Activated naive CD8-positive, alpha-beta T cell treated with anti-CD3 and anti-CD28 coated beads, Interleukin-2, amount 10 ng/mL, durations not matched to agents 7 days and 5 days (primary cell): ENCODE results near the gene TMUB2. TPM values are rescaled to one million over a fixed set of nuclear protein-coding genes. Genes with fewer than 3 reads are reported as not detected.
"Not testable (repeated sequence)": the region's sequence is repeated elsewhere in the genome, so short reads cannot be mapped to it uniquely, and the experiment has no call there.

Source experiments
- ATAC-seq: fragments of 150-1000 bp; cut with Tn5 transposase; one replicate; pipeline ENCODE4 v1.10.0; 2021; ENCODE audit warnings: low read depth, moderate library complexity
- POLR2A ChIA-PET: fragments of 350-600 bp; sonication (Branson Sonifier 250); formaldehyde crosslinking; loops from one replicate; lab custom pipeline; 2021; ENCODE audit warnings: antibody characterized with exemption; lab: Charles Lee
- DNase-seq: peaks from one replicate; pipeline ENCODE4 v3.0.0; 2021
- H3K27ac Mint-ChIP-seq: one replicate; pipeline ENCODE4 v1.8.0; 2022; ENCODE audit warnings: mild to moderate bottlenecking, mixed read lengths
- H3K27me3 Mint-ChIP-seq: one replicate; pipeline ENCODE4 v1.8.0; 2022; ENCODE audit warnings: mild to moderate bottlenecking, moderate library complexity, mixed read lengths
- H3K36me3 Mint-ChIP-seq: one replicate; pipeline ENCODE4 v1.8.0; 2021; ENCODE audit warnings: mild to moderate bottlenecking, mixed read lengths
- H3K4me1 Mint-ChIP-seq: one replicate; pipeline ENCODE4 v1.8.0; 2021; ENCODE audit warnings: mixed read lengths
- H3K4me3 Mint-ChIP-seq: one replicate; pipeline ENCODE4 v1.8.0; 2022; ENCODE audit warnings: mild to moderate bottlenecking, moderate library complexity, mixed read lengths
- H3K9me3 Mint-ChIP-seq: one replicate; pipeline ENCODE4 v1.8.0; 2021; ENCODE audit warnings: mixed read lengths
- total RNA-seq, 2 experiments: library from RNA; stranded (reverse); gene quantifications; one replicate each; pipeline ENCODE4 v1.2.3, GENCODE V29; 2021

Gene TMUB2
- total RNA-seq, result 10 to 100 TPM; 38.3 to 42.5 TPM

GRCh38 chr17:44186307-44187130 lies at the start of gene TMUB2:
Gene TMUB2 (plus strand): TSS chr17:44186972. CDS start chr17:44187709, 737 bp downstream.
- H3K27me3 Mint-ChIP-seq, result no peaks in the 10 kb centered on the region
- no peaks in the 10 kb centered on the region for H3K9me3 Mint-ChIP-seq
- DNase-seq (peak; percentile 99), ATAC-seq (peak; percentile 86)
- H3K4me3 Mint-ChIP-seq, result peak within 1 kb of the TSS; percentile 99
- peaks cover 20% of the 10 kb centered on the region for H3K36me3 Mint-ChIP-seq
- peaks cover 31% of the 10 kb centered on the region for H3K4me1 Mint-ChIP-seq
- POLR2A ChIA-PET, result interaction anchor here (0.6 to 4.2 kb wide), 21 partner anchors 8 to 317 kb away, joined by 3 to 56 read pairs (median 4); partner anchors contain the start of genes ASB16, ATXN7L3, GPATCH8 and GRN
- peak within 1 kb of the TSS; percentile 99 for H3K27ac Mint-ChIP-seq

GRCh38 chr17:44137891-44138709 lies 48.7 kb upstream of the TMUB2 start:
- Mint-ChIP-seq H3K9me3 (no peaks in the 10 kb centered on the region), H3K27me3 (no peaks in the 10 kb centered on the region), H3K4me3 (peak overlapping the region; percentile 15), H3K36me3 (no peaks in the 10 kb centered on the region), H3K27ac (no peak overlapping the region), H3K4me1 (peaks cover 17% of the 10 kb centered on the region)
- POLR2A ChIA-PET, result no interaction called here
- DNase-seq (peak; percentile 47), ATAC-seq (peak; percentile 23)

DNA sequence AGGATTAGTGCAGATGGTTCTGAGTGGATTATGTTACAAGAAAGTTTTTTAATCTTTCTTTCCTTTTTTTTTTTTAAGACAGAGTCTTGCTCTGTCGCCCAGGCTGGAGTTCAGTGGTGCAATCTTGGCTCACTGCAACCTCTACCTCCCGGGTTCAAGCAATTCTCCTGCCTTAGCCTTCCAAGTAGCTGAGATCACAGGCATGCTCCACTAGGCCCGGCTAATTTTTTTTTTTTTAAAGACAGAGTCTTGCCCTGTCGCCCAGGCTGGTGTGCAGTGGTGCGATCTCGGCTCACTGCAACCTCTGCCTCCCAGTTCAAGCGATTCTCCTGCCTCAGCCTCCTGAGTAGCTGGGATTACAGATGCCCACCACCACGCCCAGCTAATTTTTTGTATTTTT lies 42.9 kb upstream of the TMUB2 start:
- POLR2A ChIA-PET, result interaction anchor here (0.6 kb wide), 1 partner anchor 77 kb away, joined by 3 read pairs; no protein-coding TSS in a partner anchor
- DNase-seq, ATAC-seq, H3K36me3 Mint-ChIP-seq, H3K4me3 Mint-ChIP-seq, H3K27ac Mint-ChIP-seq, H3K27me3 Mint-ChIP-seq, H3K9me3 Mint-ChIP-seq: not testable (repeated sequence)
- H3K4me1 Mint-ChIP-seq, result peaks cover 14% of the 10 kb centered on the region

DNA sequence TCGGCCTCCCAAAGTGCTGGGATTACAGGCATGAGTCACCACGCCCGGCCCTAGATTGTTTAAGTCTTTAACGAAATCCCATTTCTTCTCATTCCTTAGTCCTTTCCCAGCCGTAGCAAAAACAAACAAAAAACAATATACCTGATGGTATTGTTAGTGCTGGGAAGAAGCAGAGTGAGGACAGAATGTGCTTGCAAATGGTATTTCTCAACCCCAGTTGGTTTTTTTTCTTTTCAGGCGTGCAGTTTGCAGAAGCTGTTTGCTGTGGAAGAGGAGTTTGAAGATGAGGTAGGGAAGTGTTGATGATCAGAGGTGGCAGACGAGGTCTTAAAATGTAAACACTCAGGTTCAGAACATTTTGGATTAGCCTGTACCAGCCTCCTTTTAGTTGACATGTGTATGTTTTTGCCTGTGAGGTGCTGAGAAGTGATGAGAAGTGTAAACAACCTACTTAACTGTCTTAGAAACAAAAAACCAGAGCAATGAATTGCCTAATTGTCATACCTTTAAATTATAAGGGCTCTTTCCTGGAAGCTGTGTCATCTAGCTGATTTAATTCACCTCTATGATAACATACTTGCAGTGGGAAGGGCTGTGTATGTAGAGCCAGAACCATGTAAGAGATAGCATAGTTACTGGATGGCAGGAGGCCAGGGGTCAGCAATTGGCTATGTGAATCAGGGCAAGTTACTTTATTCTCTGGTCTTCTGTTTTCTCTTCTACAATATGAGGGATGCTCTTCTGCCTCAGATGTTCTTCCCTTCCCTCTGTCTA lies 41.6 kb upstream of the TMUB2 start:
- Mint-ChIP-seq H3K9me3 (no peaks in the 10 kb centered on the region), H3K27me3 (no peaks in the 10 kb centered on the region), H3K4me3 (no peak overlapping the region), H3K36me3 (peaks cover 14% of the 10 kb centered on the region), H3K27ac (no peak overlapping the region), H3K4me1 (peaks cover 22% of the 10 kb centered on the region)
- POLR2A ChIA-PET, result no interaction called here
- ATAC-seq (no peak), DNase-seq (no peak)

DNA sequence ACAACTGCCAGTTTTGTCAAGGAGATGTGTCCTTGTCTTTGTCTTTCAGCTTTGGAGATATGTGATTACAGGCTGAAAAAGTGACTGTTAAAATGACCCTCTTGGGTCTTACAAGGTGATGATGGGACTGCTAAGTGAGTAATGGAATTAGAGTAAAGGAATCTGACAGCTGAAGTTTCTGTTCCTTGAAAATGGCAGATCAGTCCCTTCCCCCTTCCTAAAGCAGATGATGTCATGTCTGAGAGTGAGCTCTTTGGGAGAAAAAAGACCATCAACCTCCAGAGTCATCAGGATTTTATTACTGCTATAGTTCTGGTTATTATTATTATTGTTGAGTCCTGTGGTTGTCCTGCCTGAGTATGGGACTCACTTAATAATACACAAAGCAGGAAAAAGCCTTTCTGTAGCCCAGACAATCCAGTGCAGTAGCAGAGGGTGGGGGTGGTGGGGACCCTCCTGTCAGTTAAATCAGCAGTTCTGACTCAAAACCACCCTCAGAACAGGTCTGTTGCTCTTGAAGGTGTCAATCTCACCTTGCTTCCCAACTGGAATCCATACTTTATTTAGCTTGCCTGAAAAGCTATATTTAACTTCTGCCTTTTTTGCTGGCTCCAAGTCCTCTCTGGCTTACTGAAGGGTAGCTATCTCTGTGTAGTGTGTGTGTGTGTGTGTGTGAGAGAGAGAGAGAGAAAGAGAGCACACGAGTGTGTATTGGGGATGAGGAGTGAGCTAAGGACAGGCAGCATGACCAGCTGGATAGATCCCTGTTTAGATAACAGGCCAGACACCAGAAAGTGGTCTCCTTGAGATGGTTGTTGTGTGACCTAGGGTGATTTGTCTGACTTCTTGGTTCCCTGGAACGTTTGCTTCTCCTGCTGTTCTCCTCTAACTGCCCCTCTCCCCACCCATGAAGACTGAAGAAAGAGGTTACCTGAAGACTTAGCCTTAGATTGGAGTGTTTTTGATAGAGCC lies 40.1 kb upstream of the TMUB2 start:
- ATAC-seq (no peak), DNase-seq (no peak)
- Mint-ChIP-seq H3K9me3 (no peaks in the 10 kb centered on the region), H3K27me3 (no peaks in the 10 kb centered on the region), H3K36me3 (peaks cover 16% of the 10 kb centered on the region), H3K4me3 (no peak overlapping the region), H3K27ac (no peak overlapping the region), H3K4me1 (peaks cover 23% of the 10 kb centered on the region)
- POLR2A ChIA-PET, result interaction anchor here (0.6 to 1.1 kb wide), 4 partner anchors 20 to 900 kb away, joined by 3 to 8 read pairs (median 4); no protein-coding TSS in a partner anchor

GRCh38 chr17:44147812-44148211 lies 39.0 kb upstream of the TMUB2 start:
- Mint-ChIP-seq H3K9me3 (no peaks in the 10 kb centered on the region), H3K36me3 (peaks cover 18% of the 10 kb centered on the region), H3K27ac (no peak overlapping the region), H3K4me3 (no peak overlapping the region), H3K4me1 (peaks cover 21% of the 10 kb centered on the region), H3K27me3 (no peaks in the 10 kb centered on the region)
- ATAC-seq (no peak), DNase-seq (no peak)
- POLR2A ChIA-PET, result interaction anchor here (1.1 kb wide), 1 partner anchor 38 kb away, joined by 3 read pairs; no protein-coding TSS in a partner anchor

DNA sequence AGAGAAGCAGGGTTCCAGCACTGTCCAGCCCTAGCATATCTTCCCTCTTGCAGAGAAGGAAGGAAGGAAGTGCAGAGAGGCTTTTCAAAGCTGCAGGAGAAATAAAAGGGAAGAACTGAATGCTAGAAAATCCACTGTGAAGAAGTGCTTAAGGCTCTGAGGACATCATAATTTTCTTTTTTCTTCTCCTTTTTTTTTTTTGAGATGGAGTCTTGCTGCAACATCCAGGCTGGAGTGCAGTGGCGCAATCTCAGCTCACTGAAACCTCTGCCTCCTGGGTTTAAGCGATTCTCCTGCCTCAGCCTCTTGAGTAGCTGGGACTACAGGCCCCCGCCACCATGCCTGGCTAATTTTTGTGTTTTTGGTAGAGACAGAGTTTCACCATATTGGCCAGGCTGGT lies 37.7 kb upstream of the TMUB2 start:
- POLR2A ChIA-PET, result interaction anchor here (0.6 to 1.3 kb wide), 3 partner anchors 26 to 141 kb away, joined by 3 to 6 read pairs (median 3); partner anchors contain the start of gene HDAC5
- not testable (repeated sequence) for H3K27ac Mint-ChIP-seq, ATAC-seq, H3K27me3 Mint-ChIP-seq, H3K4me3 Mint-ChIP-seq, H3K9me3 Mint-ChIP-seq, DNase-seq
- Mint-ChIP-seq H3K36me3 (peaks cover 22% of the 10 kb centered on the region), H3K4me1 (peaks cover 21% of the 10 kb centered on the region)

GRCh38 chr17:44149750-44150329 lies 36.9 kb upstream of the TMUB2 start:
- H3K27ac Mint-ChIP-seq, result no peak overlapping the region
- no peaks in the 10 kb centered on the region for H3K27me3 Mint-ChIP-seq
- POLR2A ChIA-PET, result interaction anchor here (1.3 kb wide), 1 partner anchor 26 kb away, joined by 3 read pairs; the partner anchor contains the start of gene HDAC5

DNA sequence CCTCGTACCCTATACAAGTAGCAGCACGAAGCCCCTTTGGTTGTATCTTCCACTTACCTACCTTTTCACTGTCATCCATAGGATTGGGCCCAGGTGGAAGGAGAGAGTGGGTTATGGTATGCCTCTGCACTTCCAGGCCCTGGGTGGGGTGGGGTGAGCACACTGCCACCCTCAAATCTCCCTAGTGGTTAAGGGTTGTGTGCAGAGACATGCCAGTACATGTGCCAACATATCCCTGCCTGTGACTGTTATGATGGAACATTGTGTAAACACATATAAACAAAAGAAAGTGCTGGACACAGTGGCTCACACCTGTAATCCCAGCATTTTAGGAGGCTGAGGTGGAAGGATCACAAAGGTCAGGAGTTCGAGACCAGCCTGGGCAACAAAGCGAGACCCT lies 33.9 kb upstream of the TMUB2 start:
- Mint-ChIP-seq H3K27me3 (no peaks in the 10 kb centered on the region), H3K27ac (no peak overlapping the region), H3K9me3 (no peaks in the 10 kb centered on the region), H3K4me3 (peak overlapping the region; percentile 2), H3K4me1 (peaks cover 14% of the 10 kb centered on the region), H3K36me3 (peaks cover 17% of the 10 kb centered on the region)
- DNase-seq (no peak), ATAC-seq (no peak)
- POLR2A ChIA-PET, result no interaction called here

More at GRCh38 chr17:44149750-44150329, 36.9 kb upstream of the TMUB2 start:
- no peak overlapping the region for H3K4me3 Mint-ChIP-seq
- H3K36me3 Mint-ChIP-seq, result peaks cover 22% of the 10 kb centered on the region
- DNase-seq (no peak), ATAC-seq (no peak)
- H3K4me1 Mint-ChIP-seq, result peaks cover 21% of the 10 kb centered on the region
- H3K9me3 Mint-ChIP-seq, result no peaks in the 10 kb centered on the region

DNA sequence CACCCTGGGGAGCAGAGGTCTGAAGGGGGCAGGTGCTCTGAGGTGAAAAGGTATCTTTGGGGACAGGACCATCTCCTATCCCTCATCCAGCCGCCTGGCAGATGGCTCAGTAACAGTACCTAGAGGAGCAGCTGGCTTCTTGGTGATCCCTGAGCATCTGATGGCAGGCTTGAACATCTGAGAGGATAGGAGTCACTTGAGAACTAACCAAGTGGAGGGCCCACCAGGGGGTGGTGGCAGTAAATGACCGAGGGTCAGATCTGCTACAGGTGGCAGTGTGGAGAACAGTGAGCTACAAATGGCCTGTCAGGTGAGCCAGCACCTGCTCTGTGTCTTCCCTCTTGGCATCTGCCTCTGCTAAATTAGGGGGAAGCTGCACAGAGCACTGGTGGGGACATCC lies 31.3 kb upstream of the TMUB2 start:
- Mint-ChIP-seq H3K9me3 (no peaks in the 10 kb centered on the region), H3K4me3 (no peak overlapping the region), H3K27ac (no peak overlapping the region), H3K4me1 (peaks cover 6% of the 10 kb centered on the region), H3K36me3 (peaks cover 14% of the 10 kb centered on the region), H3K27me3 (no peaks in the 10 kb centered on the region)
- ATAC-seq (no peak), DNase-seq (no peak)
- POLR2A ChIA-PET, result interaction anchor here (0.5 kb wide), 1 partner anchor 112 kb away, joined by 4 read pairs; no protein-coding TSS in a partner anchor

GRCh38 chr17:44159519-44160210 lies 27.1 kb upstream of the TMUB2 start:
- Mint-ChIP-seq H3K27me3 (no peaks in the 10 kb centered on the region), H3K27ac (no peak overlapping the region), H3K36me3 (peaks cover 7% of the 10 kb centered on the region), H3K9me3 (no peaks in the 10 kb centered on the region), H3K4me1 (no peaks in the 10 kb centered on the region), H3K4me3 (no peak overlapping the region)
- POLR2A ChIA-PET, result no interaction called here
- DNase-seq (no peak), ATAC-seq (no peak)
